Peyer's patch (tissue), 4 donors: ENCODE results near the gene ETFA.

ENCODE experiments used
- POLR2A ChIP-seq, 2 donors: fragments of 450-650 bp; IDR thresholded peaks; one replicate each; pipeline ENCODE4 v1.5.1; 2017; ENCODE audit warnings: antibody characterized with exemption in 2 of 2, mild to moderate bottlenecking in 2 of 2, moderate library complexity in 2 of 2
- TF ChIP-seq, protein P1 (sequence below), 6 experiments: fragments of 450-650 bp in 4 of 6; fragments of 200-600 bp in 2 of 6; sonication (generic) in 1 of 6; IDR thresholded peaks; one replicate each; pipeline ENCODE4 v1.5.1; 2017 to 2019; ENCODE audit warnings: antibody characterized with exemption in 6 of 6, mild to moderate bottlenecking in 3 of 6, moderate library complexity in 1 of 6

DNA sequence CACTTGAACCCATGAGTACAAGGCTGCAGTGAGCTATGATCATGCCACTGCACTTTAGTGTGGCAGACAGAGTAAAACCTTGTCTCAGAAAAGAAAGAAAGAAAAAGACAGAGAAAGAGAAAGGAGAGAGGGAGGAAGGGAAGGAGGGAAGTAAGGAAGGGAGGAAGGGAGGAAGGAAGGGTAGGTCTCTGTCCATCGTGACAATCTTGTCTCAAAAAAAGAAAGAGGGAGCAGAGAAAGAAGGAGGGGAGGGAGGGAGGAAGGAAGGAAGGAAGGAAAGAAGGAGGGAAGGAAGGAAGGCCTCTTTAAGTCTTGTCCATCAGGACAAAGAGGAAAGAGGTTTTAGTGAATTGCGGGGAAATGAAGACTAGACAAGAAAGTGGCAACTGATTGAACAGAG, 122.2 kb downstream of the ETFA start:
- TF ChIP-seq, protein P1, sequence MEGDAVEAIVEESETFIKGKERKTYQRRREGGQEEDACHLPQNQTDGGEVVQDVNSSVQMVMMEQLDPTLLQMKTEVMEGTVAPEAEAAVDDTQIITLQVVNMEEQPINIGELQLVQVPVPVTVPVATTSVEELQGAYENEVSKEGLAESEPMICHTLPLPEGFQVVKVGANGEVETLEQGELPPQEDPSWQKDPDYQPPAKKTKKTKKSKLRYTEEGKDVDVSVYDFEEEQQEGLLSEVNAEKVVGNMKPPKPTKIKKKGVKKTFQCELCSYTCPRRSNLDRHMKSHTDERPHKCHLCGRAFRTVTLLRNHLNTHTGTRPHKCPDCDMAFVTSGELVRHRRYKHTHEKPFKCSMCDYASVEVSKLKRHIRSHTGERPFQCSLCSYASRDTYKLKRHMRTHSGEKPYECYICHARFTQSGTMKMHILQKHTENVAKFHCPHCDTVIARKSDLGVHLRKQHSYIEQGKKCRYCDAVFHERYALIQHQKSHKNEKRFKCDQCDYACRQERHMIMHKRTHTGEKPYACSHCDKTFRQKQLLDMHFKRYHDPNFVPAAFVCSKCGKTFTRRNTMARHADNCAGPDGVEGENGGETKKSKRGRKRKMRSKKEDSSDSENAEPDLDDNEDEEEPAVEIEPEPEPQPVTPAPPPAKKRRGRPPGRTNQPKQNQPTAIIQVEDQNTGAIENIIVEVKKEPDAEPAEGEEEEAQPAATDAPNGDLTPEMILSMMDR (IDR thresholded peaks at IDR 0.05): no peak
- TF ChIP-seq POLR2A (IDR thresholded peaks at IDR 0.05): no peak
